T-helper 1 cell treated with Interleukin-12 subunit alpha and Interleukin-12 subunit beta and Interleukin-4 antibody, amounts not matched to agents 30 μg/mL and 1 μg/mL, for 36 hours (primary cell): ENCODE data around the gene ITPRIP.
A peak's percentile ranks its signal among the peaks of the same experiment; 100 is the strongest.

Experiments
- H3K27ac Mint-ChIP-seq: one replicate; pipeline ENCODE4 v1.8.0; 2021; ENCODE audit warnings: mild to moderate bottlenecking, mixed read lengths
- H3K27me3 Mint-ChIP-seq: one replicate; pipeline ENCODE4 v1.8.0; 2021; ENCODE audit warnings: low read depth, mixed read lengths
- H3K36me3 Mint-ChIP-seq: one replicate; pipeline ENCODE4 v1.8.0; 2021; ENCODE audit warnings: low read depth, mixed read lengths
- H3K4me1 Mint-ChIP-seq: one replicate; pipeline ENCODE4 v1.8.0; 2021; ENCODE audit warnings: low read depth, mixed read lengths
- H3K4me3 Mint-ChIP-seq: one replicate; pipeline ENCODE4 v1.8.0; 2021; ENCODE audit warnings: mild to moderate bottlenecking, moderate library complexity, mixed read lengths
- H3K9me3 Mint-ChIP-seq: one replicate; pipeline ENCODE4 v1.8.0; 2021; ENCODE audit warnings: mixed read lengths

The ITPRIP gene

GRCh38 chr10:104324931-104325330 is 13.3 kb downstream of the ITPRIP start:
- peak overlapping the region; percentile 69 for H3K27ac Mint-ChIP-seq
- peaks cover 10% of the 10 kb centered on the region for H3K36me3 Mint-ChIP-seq
- H3K9me3 Mint-ChIP-seq = no peaks in the 10 kb centered on the region
- no peaks in the 10 kb centered on the region for H3K27me3 Mint-ChIP-seq
- peaks cover 86% of the 10 kb centered on the region for H3K4me1 Mint-ChIP-seq
- H3K4me3 Mint-ChIP-seq = peak overlapping the region; percentile 35

DNA sequence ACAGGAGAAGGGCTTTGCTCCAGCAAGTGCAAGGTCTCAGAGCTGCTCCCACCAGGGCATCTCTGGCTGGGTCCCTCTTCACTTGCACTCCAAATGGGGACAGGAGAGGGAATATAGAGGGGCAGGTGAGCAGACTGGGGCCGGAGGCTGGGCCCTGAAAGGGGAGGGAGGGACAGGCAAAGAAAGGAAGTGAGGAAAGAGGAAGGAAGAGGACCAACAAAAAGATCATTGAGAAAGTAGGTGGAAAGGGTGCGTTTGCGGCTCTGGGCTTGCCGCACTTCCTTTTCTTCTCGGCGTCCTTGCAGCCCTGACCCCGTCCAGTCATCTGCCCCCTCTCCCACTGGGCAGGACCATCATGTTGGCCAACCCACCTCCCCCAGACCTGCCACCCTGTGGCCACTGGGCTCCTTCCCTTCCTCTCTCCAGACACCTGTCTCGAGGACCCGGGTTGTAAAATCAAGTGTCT is 14.0 kb downstream of the ITPRIP start:
- H3K9me3 Mint-ChIP-seq = no peaks in the 10 kb centered on the region
- peak overlapping the region; percentile 47 for H3K4me3 Mint-ChIP-seq
- H3K27me3 Mint-ChIP-seq = no peaks in the 10 kb centered on the region
- peaks cover 85% of the 10 kb centered on the region for H3K4me1 Mint-ChIP-seq
- peaks cover 10% of the 10 kb centered on the region for H3K36me3 Mint-ChIP-seq
- H3K27ac Mint-ChIP-seq = peak overlapping the region; percentile 75

GRCh38 chr10:104323760-104324201 is 14.5 kb downstream of the ITPRIP start:
- peak overlapping the region; percentile 47 for H3K4me3 Mint-ChIP-seq
- H3K9me3 Mint-ChIP-seq = no peaks in the 10 kb centered on the region
- H3K27ac Mint-ChIP-seq = peak overlapping the region; percentile 75
- peaks cover 10% of the 10 kb centered on the region for H3K36me3 Mint-ChIP-seq
- peaks cover 83% of the 10 kb centered on the region for H3K4me1 Mint-ChIP-seq
- H3K27me3 Mint-ChIP-seq = no peaks in the 10 kb centered on the region

GRCh38 chr10:104323085-104323484 is 15.2 kb downstream of the ITPRIP start:
- H3K9me3 Mint-ChIP-seq = no peaks in the 10 kb centered on the region
- peak overlapping the region; percentile 82 for H3K27ac Mint-ChIP-seq
- H3K36me3 Mint-ChIP-seq = peaks cover 10% of the 10 kb centered on the region
- H3K4me1 Mint-ChIP-seq = peaks cover 78% of the 10 kb centered on the region
- H3K4me3 Mint-ChIP-seq = peak overlapping the region; percentile 53
- H3K27me3 Mint-ChIP-seq = no peaks in the 10 kb centered on the region

DNA sequence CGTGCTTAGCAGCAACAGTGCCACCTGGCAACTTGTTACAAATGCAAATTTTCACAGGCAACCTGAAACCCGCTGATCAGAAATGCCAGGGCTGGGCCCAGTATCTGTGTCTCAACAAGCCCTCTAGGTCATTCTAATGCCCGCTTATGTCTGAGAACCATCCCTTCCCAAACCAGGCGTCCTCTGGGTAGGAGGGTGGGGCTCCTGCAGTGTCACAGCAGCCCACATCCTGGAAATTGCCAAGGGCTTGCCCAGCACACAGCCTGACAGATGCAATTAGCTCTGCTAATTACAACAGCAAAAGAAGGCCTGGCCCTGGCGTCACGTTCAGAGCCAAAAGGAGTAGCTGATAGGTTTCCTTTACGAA is 15.9 kb downstream of the ITPRIP start:
- Mint-ChIP-seq H3K36me3 (peaks cover 10% of the 10 kb centered on the region), H3K4me1 (peaks cover 79% of the 10 kb centered on the region), H3K27me3 (no peaks in the 10 kb centered on the region), H3K4me3 (peak overlapping the region; percentile 53), H3K27ac (peak overlapping the region; percentile 82), H3K9me3 (no peaks in the 10 kb centered on the region)

DNA sequence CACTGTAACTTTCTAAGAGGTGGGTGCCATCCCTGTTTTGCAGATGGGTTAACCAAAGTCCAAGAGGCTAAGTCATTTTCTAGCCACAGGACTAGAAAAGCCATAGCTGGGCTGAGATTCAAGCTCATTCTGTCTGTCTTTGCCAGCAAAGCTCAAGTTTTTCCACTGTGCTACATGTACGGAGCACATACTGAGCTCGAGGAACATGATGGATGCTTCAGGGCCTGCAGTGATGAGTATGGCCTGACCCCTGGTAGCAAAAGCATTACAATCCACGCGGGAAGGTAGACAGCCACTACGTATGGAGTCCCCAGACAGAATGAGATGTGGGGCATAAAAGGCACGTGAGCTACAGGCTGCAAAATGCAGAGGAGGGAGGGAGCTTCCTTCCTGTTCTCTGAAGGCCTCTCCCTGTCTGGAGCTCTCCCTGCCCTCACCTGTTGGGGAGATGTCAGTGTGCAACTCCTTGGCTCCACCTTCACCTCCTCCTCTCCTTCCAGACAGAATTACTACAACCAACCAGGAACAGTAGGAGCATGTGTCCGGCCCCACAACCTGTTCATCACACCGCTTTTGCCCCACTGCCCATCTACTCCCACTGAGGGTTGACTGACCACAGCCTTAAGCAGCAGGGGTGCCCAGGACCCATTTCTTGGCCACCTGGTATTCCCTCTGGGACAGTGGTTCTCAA is 16.4 kb downstream of the ITPRIP start:
- H3K36me3 Mint-ChIP-seq = peaks cover 8% of the 10 kb centered on the region

DNA sequence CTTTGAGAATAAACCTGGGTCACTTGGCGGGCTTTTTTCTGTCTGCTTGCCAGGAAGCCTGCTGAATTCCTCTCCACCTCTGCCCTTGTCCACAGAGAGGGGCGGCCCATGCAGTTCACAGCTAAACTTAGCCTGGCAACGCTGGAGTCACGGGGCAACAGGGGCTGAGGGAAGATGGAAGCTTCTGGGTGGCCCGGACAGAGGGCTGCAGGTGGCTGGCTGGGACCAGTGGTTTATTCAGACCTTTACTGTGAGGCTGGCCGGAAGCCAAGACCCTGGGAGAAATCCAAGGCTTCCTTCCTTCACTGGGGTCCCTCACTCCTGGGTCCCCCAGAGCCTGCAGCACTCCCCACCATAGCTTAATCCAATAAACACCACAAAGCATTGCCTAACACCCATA is 17.0 kb downstream of the ITPRIP start:
- Mint-ChIP-seq H3K9me3 (no peaks in the 10 kb centered on the region), H3K4me3 (no peak overlapping the region), H3K36me3 (peaks cover 8% of the 10 kb centered on the region), H3K27me3 (no peaks in the 10 kb centered on the region), H3K27ac (peak overlapping the region; percentile 82), H3K4me1 (peaks cover 74% of the 10 kb centered on the region)

More for the DNA sequence above, 16.4 kb downstream of the ITPRIP start:
- H3K27me3 Mint-ChIP-seq = no peaks in the 10 kb centered on the region
- peaks cover 79% of the 10 kb centered on the region for H3K4me1 Mint-ChIP-seq
- H3K4me3 Mint-ChIP-seq = peak overlapping the region; percentile 53
- no peaks in the 10 kb centered on the region for H3K9me3 Mint-ChIP-seq
- H3K27ac Mint-ChIP-seq = peak overlapping the region; percentile 82

DNA sequence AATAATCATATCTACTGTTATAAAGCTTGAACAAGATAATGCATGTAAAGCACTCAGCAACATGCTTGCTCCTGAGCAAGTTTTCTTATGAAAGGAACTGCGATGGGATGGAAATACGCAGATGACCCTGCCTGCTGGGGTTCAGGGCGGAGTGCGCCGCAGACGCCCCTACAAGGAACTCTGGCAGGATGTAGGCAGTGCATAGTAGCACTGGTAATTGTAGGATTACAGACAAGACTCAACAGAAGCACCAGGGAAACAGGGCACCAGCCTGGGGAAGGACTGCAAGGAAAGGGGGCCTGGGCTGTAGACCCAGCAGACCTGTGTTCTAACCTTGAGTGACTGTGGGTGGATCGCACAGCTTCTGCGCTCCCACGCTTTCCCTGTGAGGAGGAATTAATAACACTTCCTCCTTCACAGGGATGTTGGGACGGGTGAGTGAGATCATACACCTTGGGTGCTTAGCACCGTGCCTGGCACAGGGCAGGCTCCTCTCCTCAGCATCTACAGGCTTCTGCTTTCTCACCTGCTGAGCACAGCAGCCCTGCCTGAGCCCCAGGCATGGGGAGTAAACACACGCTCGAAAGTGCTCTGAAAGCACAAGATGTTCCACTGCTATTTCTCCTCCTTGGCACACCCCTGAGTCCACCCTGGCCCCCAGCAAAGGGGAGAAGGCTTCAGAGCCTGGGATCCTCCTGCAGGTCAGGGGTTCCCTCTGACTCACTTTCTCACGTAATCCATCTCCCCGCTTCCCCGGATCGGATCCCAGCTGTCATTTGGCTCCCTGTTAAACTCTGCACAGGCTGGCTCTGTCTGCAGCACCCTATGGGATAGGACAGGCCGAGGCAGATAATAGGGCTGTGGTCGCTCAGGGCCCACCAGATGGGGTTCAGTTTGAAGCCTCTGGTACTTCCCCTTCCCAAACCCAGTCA is 19.2 kb downstream of the ITPRIP start:
- H3K27ac Mint-ChIP-seq = no peak overlapping the region
- no peaks in the 10 kb centered on the region for H3K27me3 Mint-ChIP-seq
- peaks cover 6% of the 10 kb centered on the region for H3K36me3 Mint-ChIP-seq
- peaks cover 59% of the 10 kb centered on the region for H3K4me1 Mint-ChIP-seq
- no peaks in the 10 kb centered on the region for H3K9me3 Mint-ChIP-seq
- H3K4me3 Mint-ChIP-seq = no peak overlapping the region

DNA sequence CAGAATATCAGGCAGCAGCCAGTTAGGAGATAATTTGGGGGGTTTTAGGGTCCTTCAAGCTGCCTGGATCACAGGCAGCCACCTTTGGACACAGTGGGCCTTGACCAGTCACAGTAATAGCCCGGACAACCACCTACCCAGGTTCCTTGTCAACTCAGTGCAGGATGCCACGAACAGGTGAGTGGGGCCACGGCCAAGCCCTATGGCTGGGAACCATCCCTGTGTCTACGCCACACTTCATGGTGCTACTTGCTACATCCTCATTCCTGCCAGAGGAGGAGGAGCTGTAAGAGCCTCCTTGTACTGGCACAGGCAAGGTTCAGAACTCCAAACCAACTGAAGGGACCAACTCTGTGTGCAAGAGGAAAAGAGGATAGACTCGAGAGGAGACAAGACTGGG is 19.9 kb downstream of the ITPRIP start:
- Mint-ChIP-seq H3K4me3 (no peak overlapping the region), H3K27me3 (no peaks in the 10 kb centered on the region), H3K4me1 (peaks cover 52% of the 10 kb centered on the region), H3K36me3 (peaks cover 12% of the 10 kb centered on the region), H3K9me3 (no peaks in the 10 kb centered on the region), H3K27ac (no peak overlapping the region)

DNA sequence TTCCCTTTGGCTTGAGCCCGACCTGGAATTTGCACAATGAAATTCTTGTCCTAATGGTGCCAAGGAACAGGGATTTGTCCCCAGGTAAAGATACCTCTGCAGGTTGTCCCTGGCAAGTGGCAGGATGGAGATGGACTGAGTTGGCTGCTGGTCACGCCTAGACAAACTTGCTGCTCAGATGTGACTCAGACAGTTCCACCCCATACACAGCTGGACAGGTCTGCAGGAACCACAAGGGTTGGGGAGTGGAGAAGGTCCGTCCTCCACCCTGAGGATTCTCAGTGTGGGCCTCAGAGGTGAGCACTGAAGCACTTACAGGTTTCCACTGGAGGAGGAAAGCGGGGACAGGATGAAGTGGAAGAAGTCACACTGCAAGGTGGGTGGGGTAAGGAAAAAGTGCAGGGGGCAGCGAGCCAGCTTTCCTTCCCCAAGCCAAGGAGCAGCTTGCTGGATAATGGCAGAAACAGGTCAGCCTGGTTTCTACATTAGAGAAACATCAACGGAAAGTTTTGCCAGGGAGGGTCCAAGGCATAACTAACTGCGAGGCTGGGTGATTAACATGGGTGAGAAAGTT is 20.5 kb downstream of the ITPRIP start:
- no peaks in the 10 kb centered on the region for H3K27me3 Mint-ChIP-seq
- H3K36me3 Mint-ChIP-seq = peaks cover 15% of the 10 kb centered on the region
- H3K4me1 Mint-ChIP-seq = peaks cover 50% of the 10 kb centered on the region
- no peaks in the 10 kb centered on the region for H3K9me3 Mint-ChIP-seq
- H3K4me3 Mint-ChIP-seq = no peak overlapping the region
- no peak overlapping the region for H3K27ac Mint-ChIP-seq

GRCh38 chr10:104317269-104317710 is 21.0 kb downstream of the ITPRIP start:
- Mint-ChIP-seq H3K27me3 (no peaks in the 10 kb centered on the region), H3K4me3 (no peak overlapping the region), H3K36me3 (peaks cover 17% of the 10 kb centered on the region), H3K27ac (no peak overlapping the region), H3K4me1 (peaks cover 46% of the 10 kb centered on the region), H3K9me3 (no peaks in the 10 kb centered on the region)

- H3K4me3 Mint-ChIP-seq = no peak overlapping the region
- peaks cover 43% of the 10 kb centered on the region for H3K4me1 Mint-ChIP-seq
- no peaks in the 10 kb centered on the region for H3K9me3 Mint-ChIP-seq
- H3K27me3 Mint-ChIP-seq = no peaks in the 10 kb centered on the region
- H3K27ac Mint-ChIP-seq = no peak overlapping the region
- peaks cover 22% of the 10 kb centered on the region for H3K36me3 Mint-ChIP-seq
Measured at GRCh38 chr10:104316321-104317099, 21.8 kb downstream of the ITPRIP start.

GRCh38 chr10:104315486-104315921 is 22.8 kb downstream of the ITPRIP start:
- Mint-ChIP-seq H3K4me1 (peaks cover 41% of the 10 kb centered on the region), H3K36me3 (peaks cover 26% of the 10 kb centered on the region), H3K27me3 (no peaks in the 10 kb centered on the region), H3K27ac (no peak overlapping the region), H3K4me3 (no peak overlapping the region), H3K9me3 (no peaks in the 10 kb centered on the region)
